HL-60 (cell line): ENCODE data around the gene ZBTB25.
A peak's percentile ranks its signal among the peaks of the same experiment; 100 is the strongest.

Source experiments
- DNase-seq, 2 experiments: peaks; one replicate each; pipeline ENCODE4 v3.0.0-alpha.2; 2010 to 2020; ENCODE audit warnings: low read depth in 1 of 2, low spot score in 1 of 2
- H3K27ac ChIP-seq: fragments of 250-450 bp; sonication (Bioruptor Pico); replicated peaks from 2 replicates; pipeline ENCODE4 v1.5.1; 2020; ENCODE audit warnings: mild to moderate bottlenecking, moderate library complexity
- H3K27me3 ChIP-seq: fragments of 250-450 bp; sonication (Bioruptor Pico); 2 replicates; pipeline ENCODE4 v1.5.1; 2021; ENCODE audit warnings: mild to moderate bottlenecking, moderate library complexity; ENCODE audit not compliant: insufficient read depth, poor library complexity, severe bottlenecking
- H3K4me3 ChIP-seq: replicated peaks from 2 replicates; pipeline ENCODE4 v1.5.1; 2011; ENCODE audit warnings: mild to moderate bottlenecking, control low read depth, low read length; ENCODE audit not compliant: insufficient read depth
- GABPA ChIP-seq: IDR thresholded peaks from 2 replicates; pipeline ENCODE4 v1.6.1; 2012; ENCODE audit warnings: low read depth
- POLR2AphosphoS5 ChIP-seq: IDR thresholded peaks from 2 replicates; pipeline ENCODE4 v1.6.1; 2012; ENCODE audit warnings: low read depth
- SPI1 ChIP-seq: IDR thresholded peaks from 2 replicates; pipeline ENCODE4 v1.6.1; 2012; ENCODE audit warnings: low read depth, mild to moderate bottlenecking, borderline replicate concordance
- TF ChIP-seq, protein P1 (sequence below): IDR thresholded peaks from 2 replicates; pipeline ENCODE4 v1.6.1; 2012; ENCODE audit warnings: low read depth; ENCODE audit not compliant: insufficient replicate concordance
- TF ChIP-seq, protein P2 (sequence below): IDR thresholded peaks from one replicate; pipeline ENCODE4 v1.5.1; 2011; ENCODE audit warnings: low read length, control low read depth, inconsistent platforms; ENCODE audit not compliant: insufficient read depth

ZBTB25 gene

DNA sequence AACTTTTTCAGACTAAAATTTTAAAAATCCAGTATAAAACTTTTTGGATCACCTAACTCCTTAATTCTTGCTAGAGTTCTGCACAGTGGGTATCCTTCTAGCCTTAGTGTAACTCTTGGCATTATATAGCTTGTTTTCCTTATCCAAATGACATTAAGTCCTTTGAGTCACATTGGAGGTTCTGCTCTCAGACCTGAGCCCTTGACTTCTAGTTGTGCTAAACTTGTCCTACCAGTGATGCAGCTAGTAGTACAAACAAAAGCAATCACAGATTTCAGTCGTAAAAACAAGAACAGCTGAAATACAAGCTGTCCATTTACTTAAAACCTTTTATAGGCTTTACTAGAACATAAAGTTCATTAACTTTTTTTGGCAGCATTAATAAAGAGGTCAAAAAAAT lies 11.4 kb upstream of the ZBTB25 start:
- DNase-seq = no peak
- no peaks in the 10 kb centered on the region for H3K27me3 ChIP-seq
- TF ChIP-seq POLR2AphosphoS5 (no peak), SPI1 (no peak), GABPA (no peak)
- TF ChIP-seq, protein P1, sequence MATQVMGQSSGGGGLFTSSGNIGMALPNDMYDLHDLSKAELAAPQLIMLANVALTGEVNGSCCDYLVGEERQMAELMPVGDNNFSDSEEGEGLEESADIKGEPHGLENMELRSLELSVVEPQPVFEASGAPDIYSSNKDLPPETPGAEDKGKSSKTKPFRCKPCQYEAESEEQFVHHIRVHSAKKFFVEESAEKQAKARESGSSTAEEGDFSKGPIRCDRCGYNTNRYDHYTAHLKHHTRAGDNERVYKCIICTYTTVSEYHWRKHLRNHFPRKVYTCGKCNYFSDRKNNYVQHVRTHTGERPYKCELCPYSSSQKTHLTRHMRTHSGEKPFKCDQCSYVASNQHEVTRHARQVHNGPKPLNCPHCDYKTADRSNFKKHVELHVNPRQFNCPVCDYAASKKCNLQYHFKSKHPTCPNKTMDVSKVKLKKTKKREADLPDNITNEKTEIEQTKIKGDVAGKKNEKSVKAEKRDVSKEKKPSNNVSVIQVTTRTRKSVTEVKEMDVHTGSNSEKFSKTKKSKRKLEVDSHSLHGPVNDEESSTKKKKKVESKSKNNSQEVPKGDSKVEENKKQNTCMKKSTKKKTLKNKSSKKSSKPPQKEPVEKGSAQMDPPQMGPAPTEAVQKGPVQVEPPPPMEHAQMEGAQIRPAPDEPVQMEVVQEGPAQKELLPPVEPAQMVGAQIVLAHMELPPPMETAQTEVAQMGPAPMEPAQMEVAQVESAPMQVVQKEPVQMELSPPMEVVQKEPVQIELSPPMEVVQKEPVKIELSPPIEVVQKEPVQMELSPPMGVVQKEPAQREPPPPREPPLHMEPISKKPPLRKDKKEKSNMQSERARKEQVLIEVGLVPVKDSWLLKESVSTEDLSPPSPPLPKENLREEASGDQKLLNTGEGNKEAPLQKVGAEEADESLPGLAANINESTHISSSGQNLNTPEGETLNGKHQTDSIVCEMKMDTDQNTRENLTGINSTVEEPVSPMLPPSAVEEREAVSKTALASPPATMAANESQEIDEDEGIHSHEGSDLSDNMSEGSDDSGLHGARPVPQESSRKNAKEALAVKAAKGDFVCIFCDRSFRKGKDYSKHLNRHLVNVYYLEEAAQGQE = no peak
- TF ChIP-seq, protein P2, sequence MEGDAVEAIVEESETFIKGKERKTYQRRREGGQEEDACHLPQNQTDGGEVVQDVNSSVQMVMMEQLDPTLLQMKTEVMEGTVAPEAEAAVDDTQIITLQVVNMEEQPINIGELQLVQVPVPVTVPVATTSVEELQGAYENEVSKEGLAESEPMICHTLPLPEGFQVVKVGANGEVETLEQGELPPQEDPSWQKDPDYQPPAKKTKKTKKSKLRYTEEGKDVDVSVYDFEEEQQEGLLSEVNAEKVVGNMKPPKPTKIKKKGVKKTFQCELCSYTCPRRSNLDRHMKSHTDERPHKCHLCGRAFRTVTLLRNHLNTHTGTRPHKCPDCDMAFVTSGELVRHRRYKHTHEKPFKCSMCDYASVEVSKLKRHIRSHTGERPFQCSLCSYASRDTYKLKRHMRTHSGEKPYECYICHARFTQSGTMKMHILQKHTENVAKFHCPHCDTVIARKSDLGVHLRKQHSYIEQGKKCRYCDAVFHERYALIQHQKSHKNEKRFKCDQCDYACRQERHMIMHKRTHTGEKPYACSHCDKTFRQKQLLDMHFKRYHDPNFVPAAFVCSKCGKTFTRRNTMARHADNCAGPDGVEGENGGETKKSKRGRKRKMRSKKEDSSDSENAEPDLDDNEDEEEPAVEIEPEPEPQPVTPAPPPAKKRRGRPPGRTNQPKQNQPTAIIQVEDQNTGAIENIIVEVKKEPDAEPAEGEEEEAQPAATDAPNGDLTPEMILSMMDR = no peak
- H3K27ac ChIP-seq = no peak overlapping the region
- no peak overlapping the region for H3K4me3 ChIP-seq

DNA sequence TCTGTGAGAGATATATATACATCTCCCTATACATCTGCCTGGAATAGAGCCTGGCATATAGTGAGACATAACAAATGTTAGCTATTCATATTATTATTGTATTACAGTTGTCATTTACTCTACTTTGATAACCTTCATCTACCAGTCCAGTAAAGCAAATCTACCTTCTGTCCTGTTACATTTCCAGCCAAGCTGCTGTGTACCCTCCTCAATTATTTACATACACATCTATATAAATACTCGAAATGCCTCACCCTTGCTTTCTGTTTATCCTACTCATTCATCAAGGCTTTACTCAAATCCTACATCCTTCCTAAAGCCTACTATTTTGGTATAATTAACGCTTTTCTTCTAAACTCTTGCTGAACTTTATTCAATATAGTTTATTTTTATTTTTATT lies 9.6 kb upstream of the ZBTB25 start:
- Histone ChIP-seq H3K27ac (no peak overlapping the region), H3K4me3 (no peak overlapping the region)

DNA sequence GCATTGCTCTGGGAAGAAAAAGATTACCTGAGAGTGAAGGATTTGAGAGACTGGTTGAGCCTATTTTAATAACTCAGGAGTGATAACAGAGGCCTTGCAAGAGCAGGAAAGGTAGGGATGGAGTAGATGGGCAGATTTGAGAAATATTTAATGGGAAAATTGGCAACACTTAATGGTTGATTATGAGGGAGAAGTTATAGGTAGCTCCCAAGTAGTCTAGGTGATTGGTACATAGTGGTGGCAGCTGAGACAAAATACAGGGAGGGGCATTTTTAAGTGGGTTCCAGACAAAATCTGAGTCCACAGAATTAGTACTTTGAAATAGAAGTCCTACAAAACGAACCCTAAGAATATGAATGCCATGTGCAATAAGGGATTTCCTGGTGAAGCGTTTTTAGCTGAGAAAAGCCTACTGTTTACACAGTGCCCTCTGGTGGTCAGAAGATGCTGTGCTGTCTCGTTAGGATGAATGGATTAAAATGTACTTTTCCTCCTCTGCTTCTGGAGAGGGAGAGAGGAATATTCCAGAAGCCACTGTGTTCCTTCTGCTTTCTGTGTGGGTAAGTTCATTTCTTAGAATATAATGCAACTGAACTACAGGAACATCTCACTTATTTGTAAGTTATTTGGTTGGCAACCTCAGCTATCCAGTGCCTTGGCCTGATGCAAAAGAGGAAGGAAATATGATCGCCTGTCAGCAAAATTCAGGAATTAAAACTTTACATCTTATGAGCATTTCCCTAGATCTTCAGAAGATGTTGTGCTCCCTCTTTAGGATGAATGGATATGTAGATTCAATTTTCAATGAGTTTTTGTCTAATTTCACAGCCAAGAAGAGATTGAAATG lies 7.4 kb upstream of the ZBTB25 start:
- H3K27ac ChIP-seq = no peak overlapping the region
- H3K4me3 ChIP-seq = no peak overlapping the region
- H3K27me3 ChIP-seq = no peaks in the 10 kb centered on the region
- DNase-seq = peak in 1 of 2 experiments; percentile 44
- TF ChIP-seq, protein P2 = peak; percentile 44
- no peak for TF ChIP-seq SPI1

More for the DNA sequence above, 9.6 kb upstream of the ZBTB25 start:
- no peak for DNase-seq
- no peak for TF ChIP-seq GABPA
- TF ChIP-seq, protein P2 = no peak
- no peak for TF ChIP-seq SPI1
- no peak for TF ChIP-seq POLR2AphosphoS5
- TF ChIP-seq, protein P1 = no peak
- no peaks in the 10 kb centered on the region for H3K27me3 ChIP-seq
